Measurements from ENCODE around the gene MAP4K4.

Gene MAP4K4

DNA sequence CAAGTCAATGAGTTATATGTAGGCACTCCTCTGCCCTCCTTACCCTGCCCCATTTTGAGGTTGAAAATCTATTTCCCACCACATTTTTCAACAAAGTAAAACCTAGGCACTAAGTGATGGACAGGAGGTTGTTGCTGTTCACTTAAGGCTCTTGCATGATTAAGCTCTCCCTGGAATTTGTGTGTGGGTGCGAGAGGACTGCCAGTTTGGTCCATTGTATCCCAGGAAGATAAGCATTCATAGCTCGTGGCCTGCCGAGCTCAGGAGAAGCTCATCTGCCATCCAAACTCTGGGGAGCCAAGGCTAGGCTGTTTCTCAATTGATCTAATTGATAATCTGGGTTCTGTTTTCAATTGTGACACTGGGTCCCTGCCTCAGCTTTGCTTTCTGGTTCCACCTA is 4.7 kb upstream of the MAP4K4 start:
- DNase-seq (ENCODE audit: low read depth), result no peak

DNA sequence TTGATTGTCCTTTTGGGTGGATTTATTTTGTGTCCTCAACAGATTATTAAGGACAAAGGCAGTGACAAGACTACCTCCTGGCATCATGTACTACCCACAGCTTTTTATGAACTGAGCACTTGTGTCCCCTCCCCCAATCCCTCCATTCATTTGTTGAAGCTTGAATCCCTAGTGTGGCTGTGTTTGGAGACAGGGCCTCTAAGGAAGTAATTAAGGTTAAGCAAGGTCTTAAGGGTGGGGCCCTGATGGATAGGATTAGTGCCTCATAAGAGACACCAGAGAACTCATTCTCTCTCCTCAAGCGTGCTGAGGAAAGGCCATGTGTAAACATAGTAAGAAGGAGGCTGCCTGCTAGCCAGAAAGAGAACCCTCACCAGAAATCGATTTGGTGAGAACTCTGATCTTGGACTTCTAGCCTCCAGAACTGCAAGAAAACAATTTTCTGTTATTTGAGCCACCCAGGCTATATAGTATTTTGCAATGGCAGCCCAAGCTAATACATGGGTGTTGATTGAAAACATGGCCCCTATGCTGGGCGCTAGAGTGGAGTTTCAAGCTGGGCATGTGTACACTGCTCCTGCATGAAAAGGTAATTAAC is 3.4 kb upstream of the MAP4K4 start:
- DNase-seq (ENCODE audit: low read depth), result no peak

- DNase-seq (ENCODE audit: low read depth), result no peak
These were observed 1.0 kb upstream of the MAP4K4 start for GRCh38 chr2:101696272-101697123.

- DNase-seq (ENCODE audit: low read depth), result no peak
These were observed 722 bp downstream of the MAP4K4 start for GRCh38 chr2:101698014-101698843.

- DNase-seq (ENCODE audit: low read depth), result no peak
These were observed 1.6 kb downstream of the MAP4K4 start for GRCh38 chr2:101698844-101699754.

GRCh38 chr2:101699755-101700461 is 2.4 kb downstream of the MAP4K4 start:
- DNase-seq (ENCODE audit: low read depth), result no peak

- no peak for DNase-seq (ENCODE audit: low read depth)
These were observed 6.5 kb downstream of the MAP4K4 start for GRCh38 chr2:101704046-101704466.

GRCh38 chr2:101704816-101705578 is 7.5 kb downstream of the MAP4K4 start:
- DNase-seq (ENCODE audit: low read depth), result no peak

DNA sequence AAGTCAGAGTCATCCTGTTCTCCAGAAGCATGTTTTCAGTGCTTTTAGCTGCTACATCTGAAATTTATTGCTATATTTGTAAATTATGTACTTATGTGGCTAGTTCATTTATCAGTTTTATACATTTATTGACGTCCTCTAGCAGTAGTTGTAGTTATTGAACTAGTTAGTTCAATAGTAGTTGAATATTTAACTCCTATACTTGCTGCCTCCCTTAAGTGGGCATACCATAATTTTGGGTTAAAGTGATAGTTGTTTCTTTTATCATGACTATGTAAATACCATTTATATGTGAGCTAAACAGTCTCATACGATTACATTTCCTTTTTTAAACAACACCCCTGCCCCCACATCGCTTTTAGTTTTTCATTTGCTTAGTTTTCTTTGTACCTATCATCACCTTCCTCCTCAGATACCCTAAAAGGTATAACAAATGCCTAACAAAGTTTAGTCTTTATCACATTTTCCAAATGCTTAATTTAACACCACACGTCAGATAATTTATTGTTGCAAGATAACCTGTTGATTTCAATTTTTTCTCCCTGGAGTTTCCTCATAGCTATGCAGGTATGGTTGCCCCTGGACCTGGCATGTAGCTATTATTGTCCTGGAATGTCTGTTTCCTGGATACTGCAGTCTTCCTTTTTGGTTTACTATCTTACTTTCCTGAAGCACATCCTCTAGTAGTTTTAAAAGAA is 8.8 kb downstream of the MAP4K4 start:
- no peak for DNase-seq (ENCODE audit: low read depth)

- DNase-seq (ENCODE audit: low read depth), result no peak
These were observed 9.3 kb downstream of the MAP4K4 start for GRCh38 chr2:101706819-101707177.

DNA sequence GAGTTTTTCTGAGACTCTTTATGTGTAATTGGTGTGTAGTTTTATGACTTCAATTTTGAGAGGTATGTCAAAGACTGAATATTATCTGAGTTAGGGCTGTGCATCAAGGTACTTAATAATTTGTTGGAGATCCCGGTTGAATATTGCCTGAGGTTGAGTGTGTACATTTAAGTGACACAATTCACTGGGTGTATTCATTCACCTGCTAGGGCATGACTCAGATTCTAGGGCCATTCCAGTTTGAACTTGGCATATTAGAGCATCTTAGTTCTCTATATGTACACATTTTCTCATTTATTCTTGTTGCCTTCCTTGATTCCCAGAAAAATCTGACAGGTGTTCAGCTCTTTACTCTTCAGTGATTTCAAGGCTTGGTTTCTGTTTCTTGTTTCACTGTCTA is 12.5 kb downstream of the MAP4K4 start:
- no peak for DNase-seq (ENCODE audit: low read depth)

DNA sequence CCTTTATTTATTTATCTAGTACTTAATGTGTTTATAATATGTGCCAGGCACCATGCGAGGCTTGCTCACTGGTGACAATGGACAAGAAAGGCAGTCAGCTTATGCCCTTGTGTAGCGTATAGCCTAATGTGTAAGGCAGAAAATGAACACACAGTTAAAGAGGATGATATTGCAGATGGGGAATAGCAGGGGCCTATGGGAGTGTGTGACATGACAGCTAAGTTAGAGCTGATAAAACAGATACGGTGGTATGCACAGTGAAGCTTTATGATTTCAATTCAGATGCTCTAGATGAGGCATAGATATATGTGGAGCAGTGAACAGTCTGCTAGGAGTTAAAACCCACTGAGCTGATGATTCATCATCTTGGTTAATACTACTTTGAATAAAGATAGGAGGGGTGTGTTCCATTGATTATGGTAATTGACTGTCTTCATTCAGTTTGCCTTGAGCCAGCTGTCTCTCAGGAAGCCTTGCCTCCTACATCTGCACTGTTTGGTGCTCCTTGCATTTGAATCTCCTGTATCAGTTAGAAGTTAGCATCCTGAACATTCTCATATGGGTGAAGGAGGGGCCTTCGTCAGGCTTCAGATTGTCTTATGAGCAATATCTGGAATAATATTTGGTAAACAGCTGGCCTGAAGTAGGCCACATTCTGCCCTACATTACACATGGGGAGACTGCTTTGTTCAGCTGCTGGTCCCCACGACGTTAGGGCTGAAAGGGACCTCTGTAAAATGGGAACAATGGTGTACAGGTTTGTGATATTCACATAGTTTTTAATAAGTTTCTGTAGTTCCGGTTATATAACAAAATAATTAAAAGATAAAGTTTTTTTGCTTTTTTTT is 13.2 kb downstream of the MAP4K4 start:
- no peak for DNase-seq (ENCODE audit: low read depth)

DNA sequence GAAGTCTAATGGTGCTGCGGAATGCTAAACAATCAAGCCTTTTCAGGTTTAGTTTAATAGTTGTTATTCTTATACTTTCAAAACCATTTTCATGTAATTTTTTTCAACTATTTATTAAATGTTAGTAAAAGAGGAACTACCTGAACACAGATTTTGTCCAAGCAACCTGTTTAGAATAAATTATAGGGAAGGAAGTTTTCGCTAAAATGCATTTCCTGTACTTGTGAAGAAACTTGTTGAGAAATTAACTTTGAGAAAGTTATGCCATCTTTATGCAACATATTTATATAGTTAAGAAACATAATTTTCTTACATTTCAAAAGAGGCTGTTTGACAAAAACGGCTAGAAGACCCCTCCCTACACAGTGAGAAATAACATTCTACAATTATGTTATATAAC is 16.6 kb downstream of the MAP4K4 start:
- DNase-seq (ENCODE audit: low read depth), result no peak

DNA sequence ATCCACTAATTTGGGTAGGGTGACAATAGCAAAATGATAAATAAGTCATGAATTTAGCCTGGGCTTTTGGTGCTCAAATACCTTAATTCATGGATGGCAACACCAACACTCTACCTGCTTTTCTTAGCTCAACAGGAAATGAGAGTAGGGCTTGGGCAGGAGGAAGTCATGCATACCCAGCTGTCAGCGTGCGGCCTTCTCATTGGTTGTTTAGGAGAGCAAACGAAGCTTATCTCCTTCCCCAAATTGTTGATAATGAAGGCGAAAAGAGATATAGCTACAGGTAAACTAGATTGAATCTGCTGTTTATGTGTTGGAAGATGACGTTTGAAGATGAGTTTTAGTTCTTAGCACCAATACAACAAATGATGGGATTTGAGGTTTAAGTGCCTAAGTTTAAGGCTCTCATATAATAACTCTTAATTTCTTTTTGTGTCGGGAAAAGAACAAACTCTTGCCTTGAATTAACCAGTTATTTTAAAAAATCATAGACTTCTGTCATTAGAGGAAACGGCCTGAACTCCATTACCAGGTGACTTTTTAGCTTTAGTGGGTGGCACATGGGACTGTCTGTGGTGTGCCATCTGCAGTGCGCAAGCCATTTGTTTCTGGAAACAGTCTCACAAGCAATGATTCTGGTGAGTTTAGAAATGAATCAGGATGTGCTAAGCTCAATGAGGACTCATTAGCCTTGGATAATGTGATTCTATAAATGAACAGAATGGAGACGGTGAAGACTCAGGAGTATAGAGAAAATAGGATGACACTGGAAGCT is 19.8 kb downstream of the MAP4K4 start:
- DNase-seq (ENCODE audit: low read depth), result no peak

- no peak for DNase-seq (ENCODE audit: low read depth)
These were observed 21.0 kb downstream of the MAP4K4 start for GRCh38 chr2:101718479-101718878.

- DNase-seq (ENCODE audit: low read depth), result no peak
These were observed 21.6 kb downstream of the MAP4K4 start for GRCh38 chr2:101718993-101719571.

DNA sequence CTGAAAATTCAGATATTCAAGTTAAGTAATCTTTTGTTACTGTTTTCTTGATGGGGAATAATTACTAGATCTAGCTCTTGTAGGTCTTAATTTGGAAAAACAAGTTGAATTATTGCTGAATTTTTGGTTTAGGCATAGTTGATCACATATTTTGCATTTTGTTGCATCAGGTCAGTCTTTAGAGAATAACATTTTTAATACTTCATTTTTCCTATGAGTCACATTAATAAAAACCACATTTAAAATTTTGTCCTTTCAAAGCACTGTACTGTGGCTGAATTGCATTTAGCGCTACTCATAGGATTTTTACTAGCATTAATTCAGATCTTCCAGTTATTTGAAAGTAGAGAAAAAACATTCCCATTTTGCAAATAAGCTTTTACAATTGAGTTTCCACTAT is 23.2 kb downstream of the MAP4K4 start:
- no peak for DNase-seq (ENCODE audit: low read depth)

DNA sequence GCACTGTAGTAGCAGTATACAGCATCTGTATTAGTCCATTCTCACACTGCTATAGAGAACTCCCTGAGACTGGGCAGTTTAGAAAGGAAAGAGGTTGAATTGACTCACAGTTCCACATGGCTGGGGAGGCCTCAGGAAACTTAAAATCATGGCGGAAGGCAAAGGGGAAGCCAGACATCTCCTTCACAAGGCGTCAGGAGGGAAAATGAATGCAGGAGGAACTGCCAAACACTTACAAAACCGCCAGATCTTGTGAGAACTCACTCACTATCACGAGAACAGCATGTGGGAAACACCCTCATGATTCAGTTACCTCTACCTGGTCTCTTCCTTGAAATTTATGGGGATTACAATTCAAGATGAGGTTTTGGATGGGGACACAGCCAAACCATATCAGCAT is 25.4 kb downstream of the MAP4K4 start:
- DNase-seq (ENCODE audit: low read depth), result no peak

Measured in T follicular helper cell (primary cell).